WTC11 (cell line): ENCODE measurements around the gene FBXO21. TPM values are rescaled to one million over a fixed set of nuclear protein-coding genes. Genes with fewer than 3 reads are reported as not detected.

Experiments
- ATAC-seq: fragments of 200-7000 bp; cut with Tn5 transposase; 2 replicates; pipeline ENCODE4 v1.10.0; 2021; ENCODE audit warnings: mild to moderate bottlenecking, moderate library complexity
- CTCF ChIA-PET: fragments of 300-600 bp; sonication (Branson Sonifier 250); formaldehyde crosslinking; loops from one replicate; lab custom pipeline; 2021; ENCODE audit warnings: antibody characterized with exemption; lab: Charles Lee
- POLR2A ChIA-PET: fragments of 350-600 bp; sonication (Branson Sonifier 250); formaldehyde crosslinking; loops from one replicate; lab custom pipeline; 2021; ENCODE audit warnings: antibody characterized with exemption; lab: Charles Lee
- DNase-seq: peaks from one replicate; pipeline ENCODE4 v3.0.0; 2021; ENCODE audit warnings: low spot score
- H3K27ac Mint-ChIP-seq: 2 replicates; pipeline ENCODE4 v1.8.0; 2021; ENCODE audit warnings: mixed read lengths
- H3K27me3 Mint-ChIP-seq: 2 replicates; pipeline ENCODE4 v1.8.0; 2021; ENCODE audit warnings: low read depth, mild to moderate bottlenecking, moderate library complexity, mixed read lengths
- H3K36me3 Mint-ChIP-seq: 2 replicates; pipeline ENCODE4 v1.8.0; 2021; ENCODE audit warnings: mixed read lengths
- H3K4me1 Mint-ChIP-seq: 2 replicates; pipeline ENCODE4 v1.8.0; 2022; ENCODE audit warnings: mixed read lengths
- H3K4me3 Mint-ChIP-seq: 2 replicates; pipeline ENCODE4 v1.8.0; 2021; ENCODE audit warnings: mild to moderate bottlenecking, moderate library complexity, mixed read lengths
- H3K9me3 Mint-ChIP-seq: 2 replicates; pipeline ENCODE4 v1.8.0; 2021; ENCODE audit warnings: mixed read lengths
- CREB1 ChIP-seq: sonication (generic); formaldehyde crosslinking; IDR thresholded peaks from 2 replicates; pipeline ENCODE4 v1.8.0; 2023; ENCODE audit warnings: mild to moderate bottlenecking, missing genetic modification reagents
- JAZF1 ChIP-seq: fragments of 250-450 bp; sonication (Bioruptor Pico); IDR thresholded peaks from 2 replicates; pipeline ENCODE4 v1.9.0; 2021; ENCODE audit warnings: moderate library complexity, mild to moderate bottlenecking, inconsistent platforms
- KAT7 ChIP-seq: sonication (generic); formaldehyde crosslinking; IDR thresholded peaks from 2 replicates; pipeline ENCODE4 v1.8.1; 2023; ENCODE audit warnings: missing genetic modification reagents, mild to moderate bottlenecking, borderline replicate concordance
- MYBL2 ChIP-seq: sonication (generic); formaldehyde crosslinking; IDR thresholded peaks from 2 replicates; pipeline ENCODE4 v1.8.1; 2023; ENCODE audit warnings: mild to moderate bottlenecking, moderate library complexity, missing genetic modification reagents
- NFE2L1 ChIP-seq: sonication (generic); formaldehyde crosslinking; IDR thresholded peaks from 2 replicates; pipeline ENCODE4 v1.8.1; 2023; ENCODE audit warnings: missing genetic modification reagents
- SMAD3 ChIP-seq: sonication (generic); formaldehyde crosslinking; IDR thresholded peaks from 2 replicates; pipeline ENCODE4 v1.8.0; 2022; ENCODE audit warnings: missing genetic modification reagents, mild to moderate bottlenecking, borderline replicate concordance
- TCF7 ChIP-seq: sonication (generic); formaldehyde crosslinking; IDR thresholded peaks from 2 replicates; pipeline ENCODE4 v1.8.0; 2022; ENCODE audit warnings: mild to moderate bottlenecking, low read depth, missing genetic modification reagents, moderate library complexity
- ZNF423 ChIP-seq: fragments of 250-450 bp; sonication (Bioruptor Pico); IDR thresholded peaks from 2 replicates; pipeline ENCODE4 v2.1.2; 2022; ENCODE audit warnings: mild to moderate bottlenecking, moderate library complexity
- total RNA-seq: library from RNA; stranded (reverse); gene quantifications from 3 replicates; pipeline ENCODE4 v1.2.3, GENCODE V29; 2021
- TF ChIP-seq, protein P1 (sequence below): fragments of 250-450 bp; sonication (Bioruptor Pico); IDR thresholded peaks from 2 replicates; pipeline ENCODE4 v1.9.0; 2021; ENCODE audit warnings: mild to moderate bottlenecking
- TF ChIP-seq, protein P2 (sequence below): sonication (generic); formaldehyde crosslinking; IDR thresholded peaks from 2 replicates; pipeline ENCODE4 v1.8.0; 2023; ENCODE audit warnings: mild to moderate bottlenecking, missing genetic modification reagents
- TF ChIP-seq, protein P3 (sequence below): sonication (generic); formaldehyde crosslinking; IDR thresholded peaks from 2 replicates; pipeline ENCODE4 v1.8.1; 2022; ENCODE audit warnings: low read depth, mild to moderate bottlenecking, moderate library complexity, missing genetic modification reagents, borderline replicate concordance
- TF ChIP-seq, protein P4 (sequence below): fragments of 250-450 bp; sonication (Bioruptor Pico); IDR thresholded peaks from 2 replicates; pipeline ENCODE4 v1.9.0; 2021; ENCODE audit warnings: mild to moderate bottlenecking
- TF ChIP-seq, protein P5 (sequence below): sonication (generic); formaldehyde crosslinking; IDR thresholded peaks from 2 replicates; pipeline ENCODE4 v1.8.0; 2022; ENCODE audit warnings: missing genetic modification reagents
- TF ChIP-seq, protein P6 (sequence below): sonication (generic); formaldehyde crosslinking; IDR thresholded peaks from 2 replicates; pipeline ENCODE4 v1.8.1; 2022; ENCODE audit warnings: mild to moderate bottlenecking, moderate library complexity, missing genetic modification reagents
- TF ChIP-seq, protein P7 (sequence below): sonication (generic); formaldehyde crosslinking; IDR thresholded peaks from 2 replicates; pipeline ENCODE4 v1.8.1; 2023; ENCODE audit warnings: mild to moderate bottlenecking, missing genetic modification reagents, moderate library complexity
- TF ChIP-seq, protein P8 (sequence below): sonication (generic); formaldehyde crosslinking; IDR thresholded peaks from 2 replicates; pipeline ENCODE4 v1.8.1; 2023; ENCODE audit warnings: mild to moderate bottlenecking, moderate library complexity, missing genetic modification reagents
- TF ChIP-seq, protein P9 (sequence below): sonication (generic); formaldehyde crosslinking; IDR thresholded peaks from 2 replicates; pipeline ENCODE4 v1.8.0; 2023; ENCODE audit warnings: missing genetic modification reagents

FBXO21 gene
- total RNA-seq, 1 experiment from 2014 or later, result 60.3 TPM

DNA sequence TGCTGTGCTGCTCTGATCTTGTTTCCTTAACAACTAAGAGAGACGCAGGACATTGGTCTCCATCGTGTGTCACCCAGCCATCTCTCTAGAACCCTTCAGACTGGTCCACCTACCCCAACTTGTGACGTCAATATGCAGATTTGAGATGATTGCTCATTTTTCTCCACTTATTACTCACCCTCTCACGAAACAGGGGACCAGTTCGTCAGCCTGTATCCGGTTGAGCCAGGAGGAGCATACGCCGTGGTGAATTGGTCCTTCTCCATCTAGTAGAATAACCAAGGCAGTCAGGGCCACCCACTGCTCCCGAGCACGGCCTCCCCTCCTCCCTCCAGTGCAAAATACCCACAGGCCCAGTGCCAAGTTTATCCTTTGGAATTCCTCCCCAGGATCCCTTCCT lies 36.2 kb upstream of the FBXO21 start:
- CTCF ChIA-PET, result interaction anchor here (0.5 to 2.5 kb wide), 12 partner anchors 10 to 623 kb away, joined by 3 to 15 read pairs (median 6); partner anchors contain the start of gene NOS1
- H3K36me3 Mint-ChIP-seq, result no peaks in the 10 kb centered on the region
- no peak overlapping the region for H3K4me3 Mint-ChIP-seq
- ATAC-seq, result no peak
- no peaks in the 10 kb centered on the region; the same call in 1 of the 2 replicates for H3K27me3 Mint-ChIP-seq
- H3K27ac Mint-ChIP-seq, result no peak overlapping the region
- H3K9me3 Mint-ChIP-seq, result peaks cover 3% of the 10 kb centered on the region; the same call in 1 of the 2 replicates
- 0 out of 2 replicates have a peak, but pooled peaks cover 3% of the 10 kb centered on the region for H3K4me1 Mint-ChIP-seq
- DNase-seq, result no peak
- POLR2A ChIA-PET, result interaction anchor here (1.1 kb wide), 1 partner anchor 10 kb away, joined by 3 read pairs; no protein-coding TSS in a partner anchor
- TF ChIP-seq ZNF423 (CRISPR knock-in tag), result no peak

DNA sequence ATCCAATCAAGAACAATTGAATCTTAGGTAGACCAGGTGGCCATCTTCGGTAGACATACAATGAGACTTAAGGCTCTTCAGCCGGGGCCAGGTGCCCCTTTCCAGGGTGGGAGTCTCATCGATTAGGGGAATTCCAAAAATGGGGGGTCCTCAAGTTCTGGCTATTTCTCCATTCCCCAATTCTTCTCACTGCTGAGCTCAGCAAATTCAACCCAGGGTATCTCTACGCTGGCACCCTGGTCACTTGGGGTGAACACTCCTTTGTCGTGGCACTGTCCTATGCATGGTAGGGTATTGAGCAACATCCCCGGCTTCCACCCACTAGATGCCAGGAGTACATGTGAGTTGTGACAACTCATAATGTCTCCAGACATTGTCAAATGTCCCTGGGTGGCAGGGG lies 34.9 kb upstream of the FBXO21 start:
- Mint-ChIP-seq H3K9me3 (peaks cover 3% of the 10 kb centered on the region; the same call in 1 of the 2 replicates), H3K4me3 (no peak overlapping the region), H3K27ac (no peak overlapping the region), H3K36me3 (no peaks in the 10 kb centered on the region), H3K4me1 (0 out of 2 replicates have a peak, but pooled peaks cover 3% of the 10 kb centered on the region), H3K27me3 (no peaks in the 10 kb centered on the region; the same call in 1 of the 2 replicates)
- DNase-seq (no peak), ATAC-seq (no peak)
- ChIA-PET POLR2A (no interaction called here), CTCF (interaction anchor here (0.6 to 1.3 kb wide), 2 partner anchors 11 to 16 kb away, joined by 3 to 4 read pairs; no protein-coding TSS in a partner anchor)
- TF ChIP-seq, protein P1, sequence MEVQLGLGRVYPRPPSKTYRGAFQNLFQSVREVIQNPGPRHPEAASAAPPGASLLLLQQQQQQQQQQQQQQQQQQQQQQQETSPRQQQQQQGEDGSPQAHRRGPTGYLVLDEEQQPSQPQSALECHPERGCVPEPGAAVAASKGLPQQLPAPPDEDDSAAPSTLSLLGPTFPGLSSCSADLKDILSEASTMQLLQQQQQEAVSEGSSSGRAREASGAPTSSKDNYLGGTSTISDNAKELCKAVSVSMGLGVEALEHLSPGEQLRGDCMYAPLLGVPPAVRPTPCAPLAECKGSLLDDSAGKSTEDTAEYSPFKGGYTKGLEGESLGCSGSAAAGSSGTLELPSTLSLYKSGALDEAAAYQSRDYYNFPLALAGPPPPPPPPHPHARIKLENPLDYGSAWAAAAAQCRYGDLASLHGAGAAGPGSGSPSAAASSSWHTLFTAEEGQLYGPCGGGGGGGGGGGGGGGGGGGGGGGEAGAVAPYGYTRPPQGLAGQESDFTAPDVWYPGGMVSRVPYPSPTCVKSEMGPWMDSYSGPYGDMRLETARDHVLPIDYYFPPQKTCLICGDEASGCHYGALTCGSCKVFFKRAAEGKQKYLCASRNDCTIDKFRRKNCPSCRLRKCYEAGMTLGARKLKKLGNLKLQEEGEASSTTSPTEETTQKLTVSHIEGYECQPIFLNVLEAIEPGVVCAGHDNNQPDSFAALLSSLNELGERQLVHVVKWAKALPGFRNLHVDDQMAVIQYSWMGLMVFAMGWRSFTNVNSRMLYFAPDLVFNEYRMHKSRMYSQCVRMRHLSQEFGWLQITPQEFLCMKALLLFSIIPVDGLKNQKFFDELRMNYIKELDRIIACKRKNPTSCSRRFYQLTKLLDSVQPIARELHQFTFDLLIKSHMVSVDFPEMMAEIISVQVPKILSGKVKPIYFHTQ (CRISPR knock-in tag), result no peak
- TF ChIP-seq, protein P2, sequence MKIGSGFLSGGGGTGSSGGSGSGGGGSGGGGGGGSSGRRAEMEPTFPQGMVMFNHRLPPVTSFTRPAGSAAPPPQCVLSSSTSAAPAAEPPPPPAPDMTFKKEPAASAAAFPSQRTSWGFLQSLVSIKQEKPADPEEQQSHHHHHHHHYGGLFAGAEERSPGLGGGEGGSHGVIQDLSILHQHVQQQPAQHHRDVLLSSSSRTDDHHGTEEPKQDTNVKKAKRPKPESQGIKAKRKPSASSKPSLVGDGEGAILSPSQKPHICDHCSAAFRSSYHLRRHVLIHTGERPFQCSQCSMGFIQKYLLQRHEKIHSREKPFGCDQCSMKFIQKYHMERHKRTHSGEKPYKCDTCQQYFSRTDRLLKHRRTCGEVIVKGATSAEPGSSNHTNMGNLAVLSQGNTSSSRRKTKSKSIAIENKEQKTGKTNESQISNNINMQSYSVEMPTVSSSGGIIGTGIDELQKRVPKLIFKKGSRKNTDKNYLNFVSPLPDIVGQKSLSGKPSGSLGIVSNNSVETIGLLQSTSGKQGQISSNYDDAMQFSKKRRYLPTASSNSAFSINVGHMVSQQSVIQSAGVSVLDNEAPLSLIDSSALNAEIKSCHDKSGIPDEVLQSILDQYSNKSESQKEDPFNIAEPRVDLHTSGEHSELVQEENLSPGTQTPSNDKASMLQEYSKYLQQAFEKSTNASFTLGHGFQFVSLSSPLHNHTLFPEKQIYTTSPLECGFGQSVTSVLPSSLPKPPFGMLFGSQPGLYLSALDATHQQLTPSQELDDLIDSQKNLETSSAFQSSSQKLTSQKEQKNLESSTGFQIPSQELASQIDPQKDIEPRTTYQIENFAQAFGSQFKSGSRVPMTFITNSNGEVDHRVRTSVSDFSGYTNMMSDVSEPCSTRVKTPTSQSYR (CRISPR knock-in tag), result no peak
- TF ChIP-seq, protein P3, sequence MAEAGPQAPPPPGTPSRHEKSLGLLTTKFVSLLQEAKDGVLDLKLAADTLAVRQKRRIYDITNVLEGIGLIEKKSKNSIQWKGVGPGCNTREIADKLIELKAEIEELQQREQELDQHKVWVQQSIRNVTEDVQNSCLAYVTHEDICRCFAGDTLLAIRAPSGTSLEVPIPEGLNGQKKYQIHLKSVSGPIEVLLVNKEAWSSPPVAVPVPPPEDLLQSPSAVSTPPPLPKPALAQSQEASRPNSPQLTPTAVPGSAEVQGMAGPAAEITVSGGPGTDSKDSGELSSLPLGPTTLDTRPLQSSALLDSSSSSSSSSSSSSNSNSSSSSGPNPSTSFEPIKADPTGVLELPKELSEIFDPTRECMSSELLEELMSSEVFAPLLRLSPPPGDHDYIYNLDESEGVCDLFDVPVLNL (CRISPR knock-in tag), result no peak
- TF ChIP-seq, protein P4, sequence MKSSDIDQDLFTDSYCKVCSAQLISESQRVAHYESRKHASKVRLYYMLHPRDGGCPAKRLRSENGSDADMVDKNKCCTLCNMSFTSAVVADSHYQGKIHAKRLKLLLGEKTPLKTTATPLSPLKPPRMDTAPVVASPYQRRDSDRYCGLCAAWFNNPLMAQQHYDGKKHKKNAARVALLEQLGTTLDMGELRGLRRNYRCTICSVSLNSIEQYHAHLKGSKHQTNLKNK (CRISPR knock-in tag), result no peak
- no peak for TF ChIP-seq NFE2L1
- TF ChIP-seq, protein P5, sequence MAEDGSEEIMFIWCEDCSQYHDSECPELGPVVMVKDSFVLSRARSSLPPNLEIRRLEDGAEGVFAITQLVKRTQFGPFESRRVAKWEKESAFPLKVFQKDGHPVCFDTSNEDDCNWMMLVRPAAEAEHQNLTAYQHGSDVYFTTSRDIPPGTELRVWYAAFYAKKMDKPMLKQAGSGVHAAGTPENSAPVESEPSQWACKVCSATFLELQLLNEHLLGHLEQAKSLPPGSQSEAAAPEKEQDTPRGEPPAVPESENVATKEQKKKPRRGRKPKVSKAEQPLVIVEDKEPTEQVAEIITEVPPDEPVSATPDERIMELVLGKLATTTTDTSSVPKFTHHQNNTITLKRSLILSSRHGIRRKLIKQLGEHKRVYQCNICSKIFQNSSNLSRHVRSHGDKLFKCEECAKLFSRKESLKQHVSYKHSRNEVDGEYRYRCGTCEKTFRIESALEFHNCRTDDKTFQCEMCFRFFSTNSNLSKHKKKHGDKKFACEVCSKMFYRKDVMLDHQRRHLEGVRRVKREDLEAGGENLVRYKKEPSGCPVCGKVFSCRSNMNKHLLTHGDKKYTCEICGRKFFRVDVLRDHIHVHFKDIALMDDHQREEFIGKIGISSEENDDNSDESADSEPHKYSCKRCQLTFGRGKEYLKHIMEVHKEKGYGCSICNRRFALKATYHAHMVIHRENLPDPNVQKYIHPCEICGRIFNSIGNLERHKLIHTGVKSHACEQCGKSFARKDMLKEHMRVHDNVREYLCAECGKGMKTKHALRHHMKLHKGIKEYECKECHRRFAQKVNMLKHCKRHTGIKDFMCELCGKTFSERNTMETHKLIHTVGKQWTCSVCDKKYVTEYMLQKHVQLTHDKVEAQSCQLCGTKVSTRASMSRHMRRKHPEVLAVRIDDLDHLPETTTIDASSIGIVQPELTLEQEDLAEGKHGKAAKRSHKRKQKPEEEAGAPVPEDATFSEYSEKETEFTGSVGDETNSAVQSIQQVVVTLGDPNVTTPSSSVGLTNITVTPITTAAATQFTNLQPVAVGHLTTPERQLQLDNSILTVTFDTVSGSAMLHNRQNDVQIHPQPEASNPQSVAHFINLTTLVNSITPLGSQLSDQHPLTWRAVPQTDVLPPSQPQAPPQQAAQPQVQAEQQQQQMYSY (CRISPR knock-in tag), result no peak
- TF ChIP-seq, protein P6, sequence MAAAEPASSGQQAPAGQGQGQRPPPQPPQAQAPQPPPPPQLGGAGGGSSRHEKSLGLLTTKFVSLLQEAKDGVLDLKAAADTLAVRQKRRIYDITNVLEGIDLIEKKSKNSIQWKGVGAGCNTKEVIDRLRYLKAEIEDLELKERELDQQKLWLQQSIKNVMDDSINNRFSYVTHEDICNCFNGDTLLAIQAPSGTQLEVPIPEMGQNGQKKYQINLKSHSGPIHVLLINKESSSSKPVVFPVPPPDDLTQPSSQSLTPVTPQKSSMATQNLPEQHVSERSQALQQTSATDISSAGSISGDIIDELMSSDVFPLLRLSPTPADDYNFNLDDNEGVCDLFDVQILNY (CRISPR knock-in tag), result no peak
- TF ChIP-seq, protein P7, sequence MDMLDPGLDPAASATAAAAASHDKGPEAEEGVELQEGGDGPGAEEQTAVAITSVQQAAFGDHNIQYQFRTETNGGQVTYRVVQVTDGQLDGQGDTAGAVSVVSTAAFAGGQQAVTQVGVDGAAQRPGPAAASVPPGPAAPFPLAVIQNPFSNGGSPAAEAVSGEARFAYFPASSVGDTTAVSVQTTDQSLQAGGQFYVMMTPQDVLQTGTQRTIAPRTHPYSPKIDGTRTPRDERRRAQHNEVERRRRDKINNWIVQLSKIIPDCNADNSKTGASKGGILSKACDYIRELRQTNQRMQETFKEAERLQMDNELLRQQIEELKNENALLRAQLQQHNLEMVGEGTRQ, result no peak
- TF ChIP-seq CREB1 (CRISPR knock-in tag), result no peak
- no peak for TF ChIP-seq KAT7 (CRISPR knock-in tag)
- TF ChIP-seq, protein P8, sequence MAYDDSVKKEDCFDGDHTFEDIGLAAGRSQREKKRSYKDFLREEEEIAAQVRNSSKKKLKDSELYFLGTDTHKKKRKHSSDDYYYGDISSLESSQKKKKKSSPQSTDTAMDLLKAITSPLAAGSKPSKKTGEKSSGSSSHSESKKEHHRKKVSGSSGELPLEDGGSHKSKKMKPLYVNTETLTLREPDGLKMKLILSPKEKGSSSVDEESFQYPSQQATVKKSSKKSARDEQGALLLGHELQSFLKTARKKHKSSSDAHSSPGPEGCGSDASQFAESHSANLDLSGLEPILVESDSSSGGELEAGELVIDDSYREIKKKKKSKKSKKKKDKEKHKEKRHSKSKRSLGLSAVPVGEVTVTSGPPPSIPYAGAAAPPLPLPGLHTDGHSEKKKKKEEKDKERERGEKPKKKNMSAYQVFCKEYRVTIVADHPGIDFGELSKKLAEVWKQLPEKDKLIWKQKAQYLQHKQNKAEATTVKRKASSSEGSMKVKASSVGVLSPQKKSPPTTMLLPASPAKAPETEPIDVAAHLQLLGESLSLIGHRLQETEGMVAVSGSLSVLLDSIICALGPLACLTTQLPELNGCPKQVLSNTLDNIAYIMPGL, result no peak
- no peak for TF ChIP-seq JAZF1
- no peak for TF ChIP-seq MYBL2 (CRISPR knock-in tag)
- no peak for TF ChIP-seq SMAD3
- TF ChIP-seq, protein P9, sequence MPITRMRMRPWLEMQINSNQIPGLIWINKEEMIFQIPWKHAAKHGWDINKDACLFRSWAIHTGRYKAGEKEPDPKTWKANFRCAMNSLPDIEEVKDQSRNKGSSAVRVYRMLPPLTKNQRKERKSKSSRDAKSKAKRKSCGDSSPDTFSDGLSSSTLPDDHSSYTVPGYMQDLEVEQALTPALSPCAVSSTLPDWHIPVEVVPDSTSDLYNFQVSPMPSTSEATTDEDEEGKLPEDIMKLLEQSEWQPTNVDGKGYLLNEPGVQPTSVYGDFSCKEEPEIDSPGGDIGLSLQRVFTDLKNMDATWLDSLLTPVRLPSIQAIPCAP (CRISPR knock-in tag), result no peak
- TF ChIP-seq TCF7 (CRISPR knock-in tag), result no peak
